HG03378 (cell line): ENCODE measurements around the gene THUMPD3.

Experiments
- ATAC-seq: cut with Tn5 transposase; IDR thresholded peaks from one replicate; pipeline ENCODE4 v1.9.1; 2021; ENCODE audit warnings: mild to moderate bottlenecking, moderate library complexity; ENCODE audit not compliant: unreplicated experiment

THUMPD3 gene

DNA sequence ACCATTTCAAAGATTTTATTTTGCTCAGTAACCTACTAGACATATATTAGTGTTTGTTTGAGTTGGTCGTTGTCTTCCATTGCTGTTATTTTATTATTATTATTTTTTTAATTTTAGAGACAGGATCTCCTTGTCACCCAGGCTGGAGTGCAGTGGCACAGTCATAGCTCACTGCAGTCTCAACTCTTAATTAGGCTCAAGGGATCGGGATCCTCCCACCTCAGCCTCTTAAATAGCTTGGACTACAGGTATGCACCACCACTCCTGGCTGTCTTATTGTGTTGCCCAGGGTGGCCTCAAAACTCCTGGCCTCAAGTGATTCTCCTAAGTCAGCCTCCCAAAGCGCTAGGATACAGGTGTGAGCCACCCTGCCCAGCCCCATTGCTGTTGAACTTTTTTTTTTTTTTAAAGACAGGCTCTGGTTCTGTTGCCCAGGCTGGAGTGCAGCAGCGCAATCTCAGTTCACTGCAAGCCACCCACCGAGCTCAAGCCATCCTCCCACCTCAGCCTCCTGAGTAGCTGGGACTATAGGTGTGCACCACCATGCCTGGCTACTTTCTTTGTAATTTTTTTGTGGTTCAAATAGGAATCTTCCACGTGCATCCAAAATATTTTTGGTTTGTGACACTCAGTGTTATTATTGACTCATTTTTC lies 52.8 kb downstream of the THUMPD3 start:
- no peak for ATAC-seq

GRCh38 chr3:9416139-9416780 lies 53.4 kb downstream of the THUMPD3 start:
- no peak for ATAC-seq

DNA sequence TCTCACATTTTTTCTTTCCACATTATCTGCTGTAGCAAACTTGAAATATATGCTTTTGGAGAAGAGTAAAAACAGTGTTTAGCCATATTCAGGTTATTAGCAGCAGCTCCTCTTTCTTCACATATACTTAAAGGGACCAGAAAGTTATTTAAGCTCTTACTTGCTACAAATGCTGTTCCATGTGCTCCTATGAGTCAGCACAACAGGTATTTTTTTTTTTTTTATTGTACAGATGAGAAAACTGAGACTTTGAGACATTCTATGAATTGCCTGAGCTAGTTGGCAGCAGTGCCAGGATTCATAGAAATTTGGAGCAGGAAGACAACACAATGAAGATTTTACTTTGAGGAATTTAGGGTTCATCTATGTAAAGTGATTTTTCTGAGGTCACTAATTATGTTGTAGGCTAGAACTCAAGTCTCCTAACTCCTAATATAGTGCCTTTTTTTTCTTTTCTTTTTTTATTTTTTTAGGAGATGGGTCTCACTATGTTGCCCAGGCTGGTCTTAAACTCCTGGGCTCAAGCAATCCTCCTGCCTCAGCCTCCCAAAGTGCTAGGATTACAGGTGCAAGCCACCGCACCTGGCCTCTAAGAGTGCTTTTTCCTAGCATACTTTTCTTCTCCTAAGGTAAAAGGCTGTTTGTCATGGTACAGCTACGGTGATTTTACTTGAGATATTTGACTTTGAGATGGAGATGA lies 58.1 kb downstream of the THUMPD3 start:
- ATAC-seq = no peak

- ATAC-seq = no peak
These were observed 60.0 kb downstream of the THUMPD3 start for GRCh38 chr3:9422712-9423424.

GRCh38 chr3:9428411-9428810 lies 65.6 kb downstream of the THUMPD3 start:
- no peak for ATAC-seq

GRCh38 chr3:9430733-9431132 lies 67.9 kb downstream of the THUMPD3 start:
- ATAC-seq = no peak

GRCh38 chr3:9433627-9434521 lies 71.0 kb downstream of the THUMPD3 start:
- ATAC-seq = no peak

DNA sequence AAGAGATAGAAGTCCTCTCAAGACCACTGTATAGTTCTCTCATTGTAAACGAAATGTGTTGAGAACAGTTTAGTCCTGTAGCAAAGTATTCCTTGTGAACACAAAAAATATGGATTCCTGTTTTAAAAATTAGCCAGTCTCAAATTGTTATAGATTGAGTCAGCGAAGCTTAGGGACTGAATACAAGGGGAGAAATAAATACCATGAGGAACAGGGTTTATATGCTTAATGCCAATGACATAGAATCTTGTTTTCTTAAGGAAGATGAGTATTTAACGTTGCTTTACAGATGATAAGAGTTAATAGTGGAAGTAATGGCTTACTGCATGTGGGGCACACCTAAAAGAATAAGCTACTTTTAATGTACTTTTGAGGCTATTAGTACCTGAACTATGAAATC lies 72.5 kb downstream of the THUMPD3 start:
- no peak for ATAC-seq
